Measurements from ENCODE around the gene TNFRSF18.

- TF ChIP-seq CTCF (IDR thresholded peaks at IDR 0.05; ENCODE audit: borderline replicate concordance, extremely low read depth, low read length, poor library complexity, severe bottlenecking) (no peak), EZH2 (IDR thresholded peaks at IDR 0.05; ENCODE audit: borderline replicate concordance, low read depth, low read length, severe bottlenecking) (no peak)
Observed at GRCh38 chr1:1165485-1165884, 40.9 kb downstream of the TNFRSF18 start.
